Neural cell (in vitro differentiated cells): ENCODE data around the gene CEP170B. TPM values are rescaled to one million over a fixed set of nuclear protein-coding genes. Genes with fewer than 3 reads are reported as not detected.

ENCODE experiments used
- H2AFZ ChIP-seq: fragments of 200-600, 300-800 bp; sonication (generic), shearing (Covaris generic); 2 replicates; pipeline ENCODE4 v1.6.0; 2014; ENCODE audit warnings: low read depth, mild to moderate bottlenecking, antibody characterized with exemption, low read length, moderate library complexity
- H3F3A ChIP-seq: fragments of 200-600 bp; shearing (Covaris generic); 2 replicates; pipeline ENCODE4 v1.6.1; 2016; ENCODE audit warnings: mild to moderate bottlenecking, moderate library complexity, mixed read lengths, antibody characterized with exemption, low read length; ENCODE audit not compliant: insufficient read depth, poor library complexity, severe bottlenecking
- H3K27ac ChIP-seq: fragments of 200-600, 300-800 bp; sonication (generic), shearing (Covaris generic); 2 replicates; pipeline ENCODE4 v1.5.1; 2014; ENCODE audit warnings: mild to moderate bottlenecking, low read length, moderate library complexity
- H3K27me3 ChIP-seq: fragments of 300-800, 200-600 bp; sonication (generic), shearing (Covaris generic); 2 replicates; pipeline ENCODE4 v1.6.0; 2014; ENCODE audit warnings: mild to moderate bottlenecking, low read depth, low read length, moderate library complexity; ENCODE audit not compliant: insufficient read depth
- H3K36me3 ChIP-seq: fragments of 300-800, 200-600 bp; sonication (generic), shearing (Covaris generic); 2 replicates; pipeline ENCODE4 v1.5.1; 2014; ENCODE audit warnings: mild to moderate bottlenecking, antibody characterized with exemption, low read length, moderate library complexity; ENCODE audit not compliant: insufficient read depth
- H3K4me2 ChIP-seq: fragments of 300-800, 200-600 bp; sonication (generic), shearing (Covaris generic); 2 replicates; pipeline ENCODE4 v1.6.0; 2014; ENCODE audit warnings: mild to moderate bottlenecking, low read length
- H3K4me3 ChIP-seq: fragments of 300-800, 200-600 bp; sonication (generic), shearing (Covaris generic); 2 replicates; pipeline ENCODE4 v1.5.1; 2014; ENCODE audit warnings: mild to moderate bottlenecking, low read length, moderate library complexity
- H3K79me2 ChIP-seq: fragments of 200-600 bp; shearing (Covaris generic); replicated peaks from 2 replicates; pipeline ENCODE4 v1.6.0; 2014; ENCODE audit warnings: mild to moderate bottlenecking, low read length, moderate library complexity; ENCODE audit not compliant: insufficient read depth
- H3K9ac ChIP-seq: fragments of 300-800, 200-600 bp; sonication (generic), shearing (Covaris generic); 2 replicates; pipeline ENCODE4 v1.6.1; 2016; ENCODE audit warnings: mild to moderate bottlenecking, low read length, mixed read lengths
- H3K9me2 ChIP-seq: fragments of 200-600 bp; shearing (Covaris generic); 2 replicates; pipeline ENCODE4 v1.6.1; 2016; ENCODE audit warnings: mild to moderate bottlenecking, low read length, mixed read lengths; ENCODE audit not compliant: insufficient read depth
- H3K9me3 ChIP-seq: fragments of 200-600, 300-800 bp; sonication (generic), shearing (Covaris generic); 2 replicates; pipeline ENCODE4 v1.6.1; 2016; ENCODE audit warnings: mild to moderate bottlenecking, mixed run types, low read length, moderate library complexity, mixed read lengths
- H4K20me1 ChIP-seq: fragments of 200-600 bp; shearing (Covaris generic); 2 replicates; pipeline ENCODE4 v1.6.1; 2016; ENCODE audit warnings: mild to moderate bottlenecking, mixed run types; ENCODE audit not compliant: insufficient read depth
- EZH2 ChIP-seq: fragments of 200-600, 300-800 bp; shearing (Covaris generic), sonication (generic); IDR thresholded peaks from 2 replicates; pipeline ENCODE4 v1.6.1; 2014; ENCODE audit warnings: antibody characterized with exemption, low read length, borderline replicate concordance, mild to moderate bottlenecking; ENCODE audit not compliant: insufficient read depth, poor library complexity, severe bottlenecking
- MXI1 ChIP-seq: fragments of 450-650 bp; conservative IDR thresholded peaks from 2 replicates; pipeline ENCODE4 v1.6.1; 2014; ENCODE audit warnings: antibody characterized with exemption, mild to moderate bottlenecking; ENCODE audit not compliant: poor library complexity, severe bottlenecking
- RAD21 ChIP-seq: fragments of 450-650 bp; conservative IDR thresholded peaks from 2 replicates; pipeline ENCODE4 v1.6.1; 2014; ENCODE audit warnings: antibody characterized with exemption, mild to moderate bottlenecking, moderate library complexity
- SMC3 ChIP-seq: fragments of 450-650 bp; conservative IDR thresholded peaks from 2 replicates; pipeline ENCODE4 v1.6.1; 2014; ENCODE audit warnings: antibody characterized with exemption, mild to moderate bottlenecking, moderate library complexity; ENCODE audit not compliant: poor library complexity
- polyA plus RNA-seq: library from polyadenylated mRNA; depleted of rRNA; stranded (reverse); fragments of >200 nt; gene quantifications from 2 replicates; pipeline ENCODE4 v1.2.3, GENCODE V29; 2014
- TF ChIP-seq, protein P1 (sequence below): IDR thresholded peaks from 2 replicates; pipeline ENCODE4 v1.6.1; 2012; ENCODE audit warnings: borderline replicate concordance
- TF ChIP-seq, protein P2 (sequence below): fragments of 450-650 bp; IDR thresholded peaks from 2 replicates; pipeline ENCODE4 v1.5.1; 2014; ENCODE audit warnings: antibody characterized with exemption, mild to moderate bottlenecking, moderate library complexity; ENCODE audit not compliant: poor library complexity, severe bottlenecking

The CEP170B gene
- polyA plus RNA-seq, 1 donor from 2014 or later, result 11.6 TPM

DNA sequence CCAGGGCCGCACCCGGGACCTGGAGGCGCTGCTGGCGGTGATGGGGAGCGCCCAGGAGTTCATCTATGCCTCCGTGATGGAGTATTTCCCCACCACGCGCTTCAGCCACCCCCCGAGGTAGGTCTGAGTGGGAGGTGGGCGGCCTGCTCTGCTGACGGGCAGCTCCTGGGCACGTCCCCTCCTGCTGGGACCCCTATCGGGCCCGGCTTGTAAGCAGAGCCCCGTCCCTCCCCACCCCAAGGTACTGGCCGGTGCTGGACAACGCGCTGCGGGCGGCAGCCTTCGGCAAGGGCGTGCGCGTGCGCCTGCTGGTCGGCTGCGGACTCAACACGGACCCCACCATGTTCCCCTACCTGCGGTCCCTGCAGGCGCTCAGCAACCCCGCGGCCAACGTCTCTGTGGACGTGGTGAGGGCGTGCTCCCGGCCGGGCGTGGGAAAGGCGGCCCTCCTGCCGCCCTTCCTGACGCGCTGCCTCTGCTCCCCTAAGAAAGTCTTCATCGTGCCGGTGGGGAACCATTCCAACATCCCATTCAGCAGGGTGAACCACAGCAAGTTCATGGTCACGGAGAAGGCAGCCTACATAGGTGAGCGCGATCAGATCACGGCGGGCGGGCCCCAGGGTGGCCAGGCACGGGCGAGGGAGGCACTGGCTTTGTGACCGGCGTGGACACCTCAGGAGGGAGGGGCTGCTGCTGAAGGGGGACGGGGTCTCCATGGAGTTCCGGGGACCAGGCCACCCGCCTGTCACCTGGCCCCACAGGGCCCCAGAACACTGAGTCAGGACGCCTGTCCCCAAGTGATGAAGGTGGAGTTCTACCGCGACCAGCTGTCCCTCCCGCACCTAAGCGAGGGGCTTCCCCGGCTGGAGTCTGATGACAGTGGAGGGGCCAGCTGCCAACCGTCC lies 67.0 kb downstream of the CEP170B start:
- Histone ChIP-seq H3K27ac (no peak overlapping the region), H3F3A (no peaks in the 10 kb centered on the region), H3K79me2 (no peaks in the 10 kb centered on the region), H4K20me1 (no peaks in the 10 kb centered on the region), H3K27me3 (peaks cover 38% of the 10 kb centered on the region), H3K4me2 (no peak overlapping the region), H2AFZ (no peak overlapping the region), H3K9me3 (no peaks in the 10 kb centered on the region), H3K9me2 (no peaks in the 10 kb centered on the region), H3K9ac (no peak overlapping the region), H3K4me3 (no peak overlapping the region), H3K36me3 (no peaks in the 10 kb centered on the region)
- TF ChIP-seq MXI1, result no peak
- TF ChIP-seq EZH2, result no peak
- TF ChIP-seq, protein P1, sequence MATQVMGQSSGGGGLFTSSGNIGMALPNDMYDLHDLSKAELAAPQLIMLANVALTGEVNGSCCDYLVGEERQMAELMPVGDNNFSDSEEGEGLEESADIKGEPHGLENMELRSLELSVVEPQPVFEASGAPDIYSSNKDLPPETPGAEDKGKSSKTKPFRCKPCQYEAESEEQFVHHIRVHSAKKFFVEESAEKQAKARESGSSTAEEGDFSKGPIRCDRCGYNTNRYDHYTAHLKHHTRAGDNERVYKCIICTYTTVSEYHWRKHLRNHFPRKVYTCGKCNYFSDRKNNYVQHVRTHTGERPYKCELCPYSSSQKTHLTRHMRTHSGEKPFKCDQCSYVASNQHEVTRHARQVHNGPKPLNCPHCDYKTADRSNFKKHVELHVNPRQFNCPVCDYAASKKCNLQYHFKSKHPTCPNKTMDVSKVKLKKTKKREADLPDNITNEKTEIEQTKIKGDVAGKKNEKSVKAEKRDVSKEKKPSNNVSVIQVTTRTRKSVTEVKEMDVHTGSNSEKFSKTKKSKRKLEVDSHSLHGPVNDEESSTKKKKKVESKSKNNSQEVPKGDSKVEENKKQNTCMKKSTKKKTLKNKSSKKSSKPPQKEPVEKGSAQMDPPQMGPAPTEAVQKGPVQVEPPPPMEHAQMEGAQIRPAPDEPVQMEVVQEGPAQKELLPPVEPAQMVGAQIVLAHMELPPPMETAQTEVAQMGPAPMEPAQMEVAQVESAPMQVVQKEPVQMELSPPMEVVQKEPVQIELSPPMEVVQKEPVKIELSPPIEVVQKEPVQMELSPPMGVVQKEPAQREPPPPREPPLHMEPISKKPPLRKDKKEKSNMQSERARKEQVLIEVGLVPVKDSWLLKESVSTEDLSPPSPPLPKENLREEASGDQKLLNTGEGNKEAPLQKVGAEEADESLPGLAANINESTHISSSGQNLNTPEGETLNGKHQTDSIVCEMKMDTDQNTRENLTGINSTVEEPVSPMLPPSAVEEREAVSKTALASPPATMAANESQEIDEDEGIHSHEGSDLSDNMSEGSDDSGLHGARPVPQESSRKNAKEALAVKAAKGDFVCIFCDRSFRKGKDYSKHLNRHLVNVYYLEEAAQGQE, result no peak

DNA sequence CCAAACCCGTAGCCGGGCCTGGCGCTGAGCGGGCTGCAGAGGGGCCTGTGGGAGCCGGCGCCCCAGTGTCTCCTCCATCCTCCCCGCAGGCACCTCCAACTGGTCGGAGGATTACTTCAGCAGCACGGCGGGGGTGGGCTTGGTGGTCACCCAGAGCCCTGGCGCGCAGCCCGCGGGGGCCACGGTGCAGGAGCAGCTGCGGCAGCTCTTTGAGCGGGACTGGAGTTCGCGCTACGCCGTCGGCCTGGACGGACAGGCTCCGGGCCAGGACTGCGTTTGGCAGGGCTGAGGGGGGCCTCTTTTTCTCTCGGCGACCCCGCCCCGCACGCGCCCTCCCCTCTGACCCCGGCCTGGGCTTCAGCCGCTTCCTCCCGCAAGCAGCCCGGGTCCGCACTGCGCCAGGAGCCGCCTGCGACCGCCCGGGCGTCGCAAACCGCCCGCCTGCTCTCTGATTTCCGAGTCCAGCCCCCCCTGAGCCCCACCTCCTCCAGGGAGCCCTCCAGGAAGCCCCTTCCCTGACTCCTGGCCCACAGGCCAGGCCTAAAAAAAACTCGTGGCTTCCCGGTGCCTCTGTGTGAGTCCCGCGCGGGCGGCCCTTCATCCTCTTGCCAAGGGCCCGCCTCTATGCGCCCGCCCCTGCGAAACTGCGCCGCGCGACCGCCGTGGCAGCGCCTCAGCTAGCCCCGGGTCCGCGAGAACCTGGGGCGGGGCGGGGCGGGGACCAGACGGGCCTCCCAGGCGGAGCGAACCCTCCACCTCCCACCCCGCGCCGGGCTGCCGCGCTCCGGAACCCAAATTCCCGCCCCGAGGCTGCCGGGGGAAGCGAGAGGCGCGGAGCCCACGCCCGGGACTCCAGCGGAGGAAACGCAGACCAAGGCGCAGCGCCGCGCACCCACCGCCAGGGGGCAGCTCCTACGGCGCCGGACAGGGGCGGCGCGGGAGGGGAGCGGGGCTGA lies 67.9 kb downstream of the CEP170B start:
- TF ChIP-seq RAD21, result peak; percentile 44
- TF ChIP-seq, protein P1, result no peak
- peak; percentile 61 for TF ChIP-seq SMC3
- TF ChIP-seq, protein P2, sequence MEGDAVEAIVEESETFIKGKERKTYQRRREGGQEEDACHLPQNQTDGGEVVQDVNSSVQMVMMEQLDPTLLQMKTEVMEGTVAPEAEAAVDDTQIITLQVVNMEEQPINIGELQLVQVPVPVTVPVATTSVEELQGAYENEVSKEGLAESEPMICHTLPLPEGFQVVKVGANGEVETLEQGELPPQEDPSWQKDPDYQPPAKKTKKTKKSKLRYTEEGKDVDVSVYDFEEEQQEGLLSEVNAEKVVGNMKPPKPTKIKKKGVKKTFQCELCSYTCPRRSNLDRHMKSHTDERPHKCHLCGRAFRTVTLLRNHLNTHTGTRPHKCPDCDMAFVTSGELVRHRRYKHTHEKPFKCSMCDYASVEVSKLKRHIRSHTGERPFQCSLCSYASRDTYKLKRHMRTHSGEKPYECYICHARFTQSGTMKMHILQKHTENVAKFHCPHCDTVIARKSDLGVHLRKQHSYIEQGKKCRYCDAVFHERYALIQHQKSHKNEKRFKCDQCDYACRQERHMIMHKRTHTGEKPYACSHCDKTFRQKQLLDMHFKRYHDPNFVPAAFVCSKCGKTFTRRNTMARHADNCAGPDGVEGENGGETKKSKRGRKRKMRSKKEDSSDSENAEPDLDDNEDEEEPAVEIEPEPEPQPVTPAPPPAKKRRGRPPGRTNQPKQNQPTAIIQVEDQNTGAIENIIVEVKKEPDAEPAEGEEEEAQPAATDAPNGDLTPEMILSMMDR, result peak; percentile 64
- Histone ChIP-seq H3K36me3 (no peaks in the 10 kb centered on the region), H3K27me3 (peaks cover 38% of the 10 kb centered on the region), H3K4me2 (no peak overlapping the region), H3K9ac (peak overlapping the region; percentile 29), H3F3A (no peaks in the 10 kb centered on the region), H2AFZ (no peak overlapping the region), H3K79me2 (no peaks in the 10 kb centered on the region), H3K27ac (no peak overlapping the region), H3K9me3 (no peaks in the 10 kb centered on the region), H3K4me3 (peak overlapping the region; percentile 60), H4K20me1 (no peaks in the 10 kb centered on the region), H3K9me2 (no peaks in the 10 kb centered on the region)
